HG03280 (cell line): ENCODE results near the gene TPI1.
A peak's percentile ranks its signal among the peaks of the same experiment; 100 is the strongest.

Experiments used
- ATAC-seq: cut with Tn5 transposase; IDR thresholded peaks from one replicate; pipeline ENCODE4 v1.9.1; 2021; ENCODE audit warnings: mild to moderate bottlenecking, moderate library complexity; ENCODE audit not compliant: unreplicated experiment

TPI1 gene

GRCh38 chr12:6828781-6829535, 38.4 kb upstream of the TPI1 start:
- no peak for ATAC-seq

- ATAC-seq, result no peak
These were observed 37.7 kb upstream of the TPI1 start for GRCh38 chr12:6829536-6830220.

GRCh38 chr12:6830286-6830890, 36.9 kb upstream of the TPI1 start:
- no peak for ATAC-seq

- ATAC-seq, result no peak
These were observed 36.3 kb upstream of the TPI1 start for GRCh38 chr12:6830999-6831398.

- ATAC-seq, result no peak
These were observed 35.8 kb upstream of the TPI1 start for GRCh38 chr12:6831450-6831995.

GRCh38 chr12:6832125-6832524, 35.2 kb upstream of the TPI1 start:
- ATAC-seq, result no peak

GRCh38 chr12:6833189-6833890, 34.0 kb upstream of the TPI1 start:
- ATAC-seq, result no peak

GRCh38 chr12:6834254-6834653, 33.1 kb upstream of the TPI1 start:
- no peak for ATAC-seq

GRCh38 chr12:6834873-6835272, 32.5 kb upstream of the TPI1 start:
- ATAC-seq, result no peak

- ATAC-seq, result no peak
These were observed 30.5 kb upstream of the TPI1 start for GRCh38 chr12:6836851-6837250.

GRCh38 chr12:6837370-6838060, 29.8 kb upstream of the TPI1 start:
- no peak for ATAC-seq

- ATAC-seq, result no peak
These were observed 28.5 kb upstream of the TPI1 start for GRCh38 chr12:6838854-6839253.

- ATAC-seq, result peak; percentile 76
These were observed 27.7 kb upstream of the TPI1 start for GRCh38 chr12:6839482-6840201.

- no peak for ATAC-seq
These were observed 27.0 kb upstream of the TPI1 start for GRCh38 chr12:6840330-6840729.

- ATAC-seq, result no peak
These were observed 26.4 kb upstream of the TPI1 start, which contains the start of gene GNB3 for GRCh38 chr12:6840761-6841515. TSS of gene GNB3 (plus strand) at chr12:6840925. CDS start at chr12:6841288, 363 bp downstream.

GRCh38 chr12:6842075-6842474, 25.3 kb upstream of the TPI1 start:
- no peak for ATAC-seq

- no peak for ATAC-seq
These were observed 24.0 kb upstream of the TPI1 start for GRCh38 chr12:6843118-6843902.

- no peak for ATAC-seq
These were observed 21.9 kb upstream of the TPI1 start for GRCh38 chr12:6845395-6845794.
